ENCODE measurements around the gene KIF27.
"Not testable (repeated sequence)": the region's sequence is repeated elsewhere in the genome, so short reads cannot be mapped to it uniquely, and the experiment has no call there.

The KIF27 gene

DNA sequence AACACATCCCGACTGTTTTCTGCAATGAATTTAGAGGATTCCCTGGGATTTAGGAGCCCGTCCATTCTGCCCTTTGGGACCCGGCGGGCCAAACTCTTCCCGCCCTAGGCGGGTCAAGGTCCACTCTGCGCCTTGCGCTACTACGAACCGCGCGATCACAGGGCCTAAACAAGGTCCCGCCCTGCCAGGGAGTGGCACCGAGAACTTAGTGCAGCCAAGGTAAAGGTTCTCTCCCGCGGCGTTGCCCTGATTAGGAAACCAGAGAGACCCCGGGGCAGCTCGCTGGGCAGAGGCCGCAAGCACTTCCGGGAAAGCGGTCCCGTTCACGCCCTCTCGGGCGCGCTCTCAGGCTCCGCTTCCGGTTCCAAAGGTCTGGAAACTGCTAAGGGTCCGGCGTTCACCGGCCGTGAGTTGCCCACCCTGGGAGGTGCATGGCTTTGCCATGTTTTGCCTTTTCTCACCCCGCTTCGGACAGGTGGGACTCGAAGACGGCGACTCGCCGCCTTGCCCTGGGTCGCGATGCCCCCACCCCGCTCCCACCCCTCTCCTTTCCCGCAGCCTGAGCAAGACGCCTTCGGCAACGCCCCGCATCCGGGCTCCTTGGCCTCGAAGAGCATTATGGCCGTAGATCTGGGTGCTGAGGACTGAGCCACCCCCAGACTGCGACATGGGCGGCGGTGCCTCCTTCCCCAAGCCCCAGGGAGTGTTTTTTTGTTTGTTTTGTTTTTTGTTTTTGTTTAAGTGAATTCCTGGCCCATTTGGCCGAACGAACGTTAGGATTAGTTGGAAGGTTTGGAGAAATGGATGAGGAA lies 35.4 kb upstream of the KIF27 start:
- in situ Hi-C loops (cut with HindIII; ENCODE audit: low sequenced_read_pairs) = no loop called here
- TF ChIP-seq, protein P1, sequence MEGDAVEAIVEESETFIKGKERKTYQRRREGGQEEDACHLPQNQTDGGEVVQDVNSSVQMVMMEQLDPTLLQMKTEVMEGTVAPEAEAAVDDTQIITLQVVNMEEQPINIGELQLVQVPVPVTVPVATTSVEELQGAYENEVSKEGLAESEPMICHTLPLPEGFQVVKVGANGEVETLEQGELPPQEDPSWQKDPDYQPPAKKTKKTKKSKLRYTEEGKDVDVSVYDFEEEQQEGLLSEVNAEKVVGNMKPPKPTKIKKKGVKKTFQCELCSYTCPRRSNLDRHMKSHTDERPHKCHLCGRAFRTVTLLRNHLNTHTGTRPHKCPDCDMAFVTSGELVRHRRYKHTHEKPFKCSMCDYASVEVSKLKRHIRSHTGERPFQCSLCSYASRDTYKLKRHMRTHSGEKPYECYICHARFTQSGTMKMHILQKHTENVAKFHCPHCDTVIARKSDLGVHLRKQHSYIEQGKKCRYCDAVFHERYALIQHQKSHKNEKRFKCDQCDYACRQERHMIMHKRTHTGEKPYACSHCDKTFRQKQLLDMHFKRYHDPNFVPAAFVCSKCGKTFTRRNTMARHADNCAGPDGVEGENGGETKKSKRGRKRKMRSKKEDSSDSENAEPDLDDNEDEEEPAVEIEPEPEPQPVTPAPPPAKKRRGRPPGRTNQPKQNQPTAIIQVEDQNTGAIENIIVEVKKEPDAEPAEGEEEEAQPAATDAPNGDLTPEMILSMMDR (IDR thresholded peaks at IDR 0.05; ENCODE audit: low read depth, low read length, missing control alignments) = no peak
- DNase-seq (ENCODE audit: low read depth) = no peak

DNA sequence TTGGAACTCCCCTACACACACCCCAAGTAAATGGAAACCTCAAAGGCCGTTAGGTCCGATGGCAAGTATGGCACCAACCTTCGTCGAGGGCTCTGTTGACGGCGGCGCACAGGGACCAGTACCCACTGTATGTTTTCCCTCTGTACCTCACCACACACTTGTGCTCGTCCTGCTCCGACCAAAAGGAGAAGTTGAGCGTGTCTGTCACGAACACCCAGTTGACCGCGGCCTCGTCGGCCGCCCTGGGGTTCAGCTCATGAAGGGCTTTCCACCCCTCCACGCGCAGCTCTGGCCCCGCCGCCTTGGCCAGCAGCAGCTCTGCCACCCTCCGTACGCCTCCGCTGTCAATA lies 34.8 kb upstream of the KIF27 start:
- DNase-seq (ENCODE audit: low read depth) = no peak
- TF ChIP-seq, protein P1 (IDR thresholded peaks at IDR 0.05; ENCODE audit: low read depth, low read length, missing control alignments) = no peak
- in situ Hi-C loops (cut with HindIII; ENCODE audit: low sequenced_read_pairs) = no loop called here
- H3K4me3 ChIP-seq (ENCODE audit: low read depth, low read length) = peak overlapping the region; percentile 49

More for the DNA sequence above, 35.4 kb upstream of the KIF27 start:
- H3K4me3 ChIP-seq (ENCODE audit: low read depth, low read length) = peak overlapping the region; percentile 49

DNA sequence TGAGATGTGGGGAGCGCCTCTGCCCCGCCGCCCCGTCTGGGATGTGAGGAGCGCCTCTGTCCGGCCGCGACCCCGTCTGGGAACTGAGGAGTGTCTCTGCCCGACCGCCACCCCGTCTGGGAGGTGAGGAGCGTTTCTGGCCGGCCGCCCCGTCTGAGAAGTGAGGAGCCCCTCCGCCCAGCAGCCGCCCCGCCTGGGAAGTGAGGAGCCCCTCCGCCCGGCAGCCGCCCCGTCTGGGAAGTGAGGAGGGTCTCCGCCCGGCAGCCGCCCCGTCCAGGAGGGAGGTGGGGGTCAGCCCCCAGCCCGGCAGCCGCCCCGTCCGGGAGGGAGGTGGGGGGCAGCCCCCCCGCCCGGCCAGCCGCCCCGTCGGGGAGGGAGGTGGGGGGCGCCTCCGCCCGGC lies 26.9 kb upstream of the KIF27 start:
- in situ Hi-C loops (cut with HindIII; ENCODE audit: low sequenced_read_pairs) = loop anchor here (25.0 kb wide), 1 partner anchor 314 kb away; no protein-coding TSS in a partner anchor
- not testable (repeated sequence) for DNase-seq (ENCODE audit: low read depth); H3K4me3 ChIP-seq (ENCODE audit: low read depth, low read length)

DNA sequence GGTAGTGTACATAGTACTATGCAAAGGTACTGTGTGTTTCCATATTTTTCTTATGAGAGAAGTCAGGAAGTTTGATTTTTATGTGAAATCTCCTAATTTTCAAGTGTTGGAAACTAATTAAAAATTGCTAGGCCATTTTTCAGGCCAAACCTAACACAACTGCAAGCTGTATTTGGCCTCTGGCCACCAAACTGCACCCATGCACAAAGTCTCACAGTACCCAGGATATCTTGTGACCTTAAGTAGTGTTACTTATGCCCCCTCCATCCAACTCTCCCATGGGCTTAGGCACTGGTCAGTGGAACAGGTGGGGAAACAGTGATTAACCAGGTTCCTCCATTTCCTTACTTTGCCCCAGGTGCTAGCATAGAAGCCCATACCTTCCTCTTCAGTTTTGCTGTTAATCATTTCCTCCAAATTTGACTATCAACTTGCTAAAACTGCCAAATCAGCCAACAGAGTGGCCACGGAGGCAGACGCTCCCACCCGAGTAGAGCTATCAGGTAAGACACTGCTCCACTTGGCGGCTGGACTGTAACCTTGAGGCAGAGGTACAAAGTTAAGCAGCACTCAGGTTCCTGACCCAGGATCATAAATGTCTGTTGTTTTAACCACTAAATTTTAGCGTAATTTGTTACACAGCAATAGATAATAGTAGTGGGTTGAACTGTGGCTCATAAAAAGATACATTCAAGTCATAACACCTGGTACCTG lies 19.5 kb upstream of the KIF27 start:
- DNase-seq (ENCODE audit: low read depth) = no peak
- in situ Hi-C loops (cut with HindIII; ENCODE audit: low sequenced_read_pairs) = loop anchor here (25.0 kb wide), 1 partner anchor 322 kb away; no protein-coding TSS in a partner anchor

DNA sequence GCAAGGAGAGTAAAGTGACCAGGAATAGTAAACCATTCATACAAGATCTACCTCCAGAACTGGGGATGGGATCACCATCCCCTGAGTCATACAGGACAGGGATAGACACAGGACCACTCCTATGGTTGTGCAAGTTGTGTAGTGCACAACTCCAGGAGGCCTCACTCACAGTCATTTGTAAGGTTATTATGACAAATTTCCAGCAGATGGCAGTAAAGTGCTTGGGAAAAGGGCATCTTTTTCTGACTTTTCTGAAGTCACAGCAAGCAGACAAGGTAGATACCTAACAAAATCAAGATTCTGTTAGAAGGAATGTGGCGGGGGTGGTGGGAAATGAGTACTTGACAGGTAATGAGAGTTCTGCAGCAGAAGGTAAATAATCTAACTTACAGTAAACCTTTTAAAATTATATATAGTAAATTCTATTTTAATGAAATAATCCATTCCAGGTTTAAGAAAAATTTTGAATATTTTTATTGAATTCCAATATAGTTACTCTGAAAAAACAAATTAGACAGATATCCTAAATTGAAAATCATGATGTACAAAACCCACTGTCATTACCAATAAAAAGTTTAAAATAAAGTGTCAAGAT lies 16.7 kb upstream of the KIF27 start:
- TF ChIP-seq, protein P1 (IDR thresholded peaks at IDR 0.05; ENCODE audit: low read depth, low read length, missing control alignments) = peak; percentile 56
- in situ Hi-C loops (cut with HindIII; ENCODE audit: low sequenced_read_pairs) = loop anchor here (25.0 kb wide), 1 partner anchor 324 kb away; no protein-coding TSS in a partner anchor
- H3K4me3 ChIP-seq (ENCODE audit: low read depth, low read length) = no peak overlapping the region
- DNase-seq (ENCODE audit: low read depth) = peak; percentile 39

More for the DNA sequence above, 19.5 kb upstream of the KIF27 start:
- no peak overlapping the region for H3K4me3 ChIP-seq (ENCODE audit: low read depth, low read length)
- TF ChIP-seq, protein P1 (IDR thresholded peaks at IDR 0.05; ENCODE audit: low read depth, low read length, missing control alignments) = no peak

DNA sequence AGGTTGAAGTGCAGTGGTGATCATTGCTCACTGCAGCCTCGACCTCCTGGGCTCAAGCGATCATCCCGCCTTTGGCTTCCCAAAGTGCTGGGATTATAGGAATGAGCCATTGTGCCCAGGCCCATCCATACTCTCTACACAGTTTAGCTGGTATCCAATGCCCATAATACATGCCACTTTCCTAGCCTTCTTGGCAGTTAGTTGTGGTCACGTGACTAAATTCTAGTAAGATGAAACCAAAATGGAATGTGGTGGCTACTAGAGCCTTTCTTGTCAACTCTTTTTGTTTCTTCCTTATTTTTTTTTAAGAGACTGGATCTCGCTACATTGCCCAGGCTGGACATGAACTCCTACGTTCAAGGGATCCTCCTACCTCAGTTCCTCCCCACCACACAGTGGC lies 15.3 kb upstream of the KIF27 start:
- TF ChIP-seq, protein P1 (IDR thresholded peaks at IDR 0.05; ENCODE audit: low read depth, low read length, missing control alignments) = no peak
- DNase-seq (ENCODE audit: low read depth) = no peak
- in situ Hi-C loops (cut with HindIII; ENCODE audit: low sequenced_read_pairs) = loop anchor here (25.0 kb wide), 1 partner anchor 326 kb away; no protein-coding TSS in a partner anchor
- no peak overlapping the region for H3K4me3 ChIP-seq (ENCODE audit: low read depth, low read length)
